ENCODE results near the gene CILP2.
A peak's percentile ranks its signal among the peaks of the same experiment; 100 is the strongest.

GRCh38 chr19:19490214-19490968, 47.7 kb upstream of the CILP2 start:
- TF ChIP-seq, protein P1, sequence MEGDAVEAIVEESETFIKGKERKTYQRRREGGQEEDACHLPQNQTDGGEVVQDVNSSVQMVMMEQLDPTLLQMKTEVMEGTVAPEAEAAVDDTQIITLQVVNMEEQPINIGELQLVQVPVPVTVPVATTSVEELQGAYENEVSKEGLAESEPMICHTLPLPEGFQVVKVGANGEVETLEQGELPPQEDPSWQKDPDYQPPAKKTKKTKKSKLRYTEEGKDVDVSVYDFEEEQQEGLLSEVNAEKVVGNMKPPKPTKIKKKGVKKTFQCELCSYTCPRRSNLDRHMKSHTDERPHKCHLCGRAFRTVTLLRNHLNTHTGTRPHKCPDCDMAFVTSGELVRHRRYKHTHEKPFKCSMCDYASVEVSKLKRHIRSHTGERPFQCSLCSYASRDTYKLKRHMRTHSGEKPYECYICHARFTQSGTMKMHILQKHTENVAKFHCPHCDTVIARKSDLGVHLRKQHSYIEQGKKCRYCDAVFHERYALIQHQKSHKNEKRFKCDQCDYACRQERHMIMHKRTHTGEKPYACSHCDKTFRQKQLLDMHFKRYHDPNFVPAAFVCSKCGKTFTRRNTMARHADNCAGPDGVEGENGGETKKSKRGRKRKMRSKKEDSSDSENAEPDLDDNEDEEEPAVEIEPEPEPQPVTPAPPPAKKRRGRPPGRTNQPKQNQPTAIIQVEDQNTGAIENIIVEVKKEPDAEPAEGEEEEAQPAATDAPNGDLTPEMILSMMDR (IDR thresholded peaks at IDR 0.05; ENCODE audit: low read depth, low read length, missing input control): peak; percentile 86
- TF ChIP-seq SP1 (IDR thresholded peaks at IDR 0.05) (no peak), ATF3 (IDR thresholded peaks at IDR 0.05) (no peak), TAF1 (conservative IDR thresholded peaks at IDR 0.05) (no peak), YY1 (IDR thresholded peaks at IDR 0.05) (no peak)
- TF ChIP-seq, protein P2, sequence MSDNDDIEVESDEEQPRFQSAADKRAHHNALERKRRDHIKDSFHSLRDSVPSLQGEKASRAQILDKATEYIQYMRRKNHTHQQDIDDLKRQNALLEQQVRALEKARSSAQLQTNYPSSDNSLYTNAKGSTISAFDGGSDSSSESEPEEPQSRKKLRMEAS (IDR thresholded peaks at IDR 0.05): no peak

Measured in liver (tissue), 3 donors.